GM18508 (cell line): Measurements from ENCODE around the gene LRTM2.

Experiments used
- ATAC-seq: cut with Tn5 transposase; IDR thresholded peaks from one replicate; pipeline ENCODE4 v1.9.1; 2021; ENCODE audit warnings: moderate number of reproducible peaks; ENCODE audit not compliant: insufficient read depth, unreplicated experiment

Gene LRTM2

DNA sequence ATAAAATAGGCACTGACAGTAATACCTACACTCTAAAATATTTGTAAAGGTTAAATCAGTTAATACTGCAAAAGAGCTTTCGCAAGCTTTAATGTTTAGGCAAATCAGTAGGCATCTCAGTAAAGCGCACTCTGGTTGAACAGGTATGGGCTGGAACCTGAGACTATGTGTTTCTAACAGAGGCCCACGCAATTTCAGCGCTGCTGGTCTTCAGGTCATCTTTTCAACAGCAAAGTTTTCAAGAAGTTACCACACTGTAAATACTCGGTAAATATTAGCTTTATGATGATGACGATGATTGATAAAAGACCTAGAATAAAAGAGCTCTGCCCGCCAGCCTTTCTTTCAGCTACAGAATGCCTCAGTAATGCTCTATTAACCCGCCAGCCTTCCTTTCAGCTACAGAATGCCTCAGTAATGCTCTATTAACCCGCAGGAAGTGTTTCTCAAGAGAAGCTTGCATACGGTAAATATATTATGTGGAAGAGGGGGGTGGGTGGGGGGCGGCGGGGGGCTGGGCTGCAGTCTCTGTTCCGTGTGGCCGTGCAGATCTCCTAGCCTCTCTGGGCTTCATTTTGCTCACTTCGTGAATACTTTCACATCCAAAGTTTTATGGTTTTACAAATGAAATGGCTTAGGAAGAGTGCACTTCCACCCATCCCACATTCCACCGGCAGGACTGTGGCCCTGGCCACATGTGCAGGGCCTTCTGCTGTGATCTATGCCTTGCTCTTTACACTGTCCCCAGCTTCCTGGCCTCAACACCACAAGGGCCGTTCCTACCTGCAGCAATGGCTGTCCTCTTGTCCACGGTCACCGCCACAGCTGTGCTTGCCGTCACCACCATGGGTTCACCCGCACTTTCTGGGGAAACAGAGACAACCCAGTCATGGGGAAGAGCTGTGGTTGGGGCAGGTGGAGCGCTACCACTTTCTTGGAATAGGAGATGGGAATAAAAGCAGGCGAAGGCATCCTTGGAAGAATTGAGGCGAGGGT, 19.9 kb downstream of the LRTM2 start:
- no peak for ATAC-seq

DNA sequence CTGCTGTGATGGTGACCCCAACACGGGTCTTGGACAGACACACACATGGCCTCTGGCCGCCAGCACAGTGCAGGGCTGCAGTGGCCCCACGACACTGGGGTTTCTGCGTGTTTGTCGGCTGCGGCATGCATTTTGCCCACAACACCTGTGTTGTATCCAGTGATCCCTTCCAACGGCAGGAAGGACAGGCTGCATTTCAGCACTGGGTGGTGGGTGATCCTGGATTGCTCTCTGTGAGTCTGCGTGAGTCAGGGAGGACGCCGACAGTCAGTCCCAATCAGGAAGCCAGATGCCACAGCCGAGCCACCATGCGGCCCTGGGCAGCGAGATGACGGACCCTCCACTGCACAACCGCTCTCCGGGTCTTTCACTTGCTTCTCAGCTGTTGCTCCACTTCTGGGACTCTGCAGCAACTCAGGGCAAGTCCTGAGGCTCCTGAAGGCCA, 20.6 kb downstream of the LRTM2 start:
- ATAC-seq: no peak

DNA sequence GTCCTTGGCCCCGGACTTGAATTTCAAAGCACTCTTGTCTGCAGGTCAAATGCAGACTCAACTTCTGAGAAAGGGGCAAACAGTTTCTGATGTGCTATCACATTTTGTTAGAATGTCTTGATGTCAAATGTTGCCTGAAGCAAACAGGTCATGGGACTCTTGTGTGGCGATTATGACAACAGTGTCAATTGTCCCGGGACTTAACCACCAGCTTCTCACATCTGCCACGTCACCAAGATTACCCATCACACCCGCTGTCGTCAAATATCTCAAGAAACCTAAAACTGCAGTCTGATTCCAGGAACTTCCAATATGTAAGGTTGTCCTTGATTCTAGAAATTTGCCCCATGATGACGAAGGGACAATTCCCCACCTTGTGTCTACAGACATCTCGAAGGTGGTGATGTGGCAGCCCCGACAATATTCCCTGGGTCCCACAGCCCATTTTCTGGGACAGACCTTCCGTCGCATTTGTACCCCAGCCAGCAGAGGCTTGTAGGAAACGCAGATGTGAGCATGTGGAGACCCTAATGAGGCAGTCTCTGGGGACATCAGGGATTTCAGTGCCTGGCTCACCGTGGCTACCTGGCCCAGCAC, 21.3 kb downstream of the LRTM2 start:
- ATAC-seq: no peak

DNA sequence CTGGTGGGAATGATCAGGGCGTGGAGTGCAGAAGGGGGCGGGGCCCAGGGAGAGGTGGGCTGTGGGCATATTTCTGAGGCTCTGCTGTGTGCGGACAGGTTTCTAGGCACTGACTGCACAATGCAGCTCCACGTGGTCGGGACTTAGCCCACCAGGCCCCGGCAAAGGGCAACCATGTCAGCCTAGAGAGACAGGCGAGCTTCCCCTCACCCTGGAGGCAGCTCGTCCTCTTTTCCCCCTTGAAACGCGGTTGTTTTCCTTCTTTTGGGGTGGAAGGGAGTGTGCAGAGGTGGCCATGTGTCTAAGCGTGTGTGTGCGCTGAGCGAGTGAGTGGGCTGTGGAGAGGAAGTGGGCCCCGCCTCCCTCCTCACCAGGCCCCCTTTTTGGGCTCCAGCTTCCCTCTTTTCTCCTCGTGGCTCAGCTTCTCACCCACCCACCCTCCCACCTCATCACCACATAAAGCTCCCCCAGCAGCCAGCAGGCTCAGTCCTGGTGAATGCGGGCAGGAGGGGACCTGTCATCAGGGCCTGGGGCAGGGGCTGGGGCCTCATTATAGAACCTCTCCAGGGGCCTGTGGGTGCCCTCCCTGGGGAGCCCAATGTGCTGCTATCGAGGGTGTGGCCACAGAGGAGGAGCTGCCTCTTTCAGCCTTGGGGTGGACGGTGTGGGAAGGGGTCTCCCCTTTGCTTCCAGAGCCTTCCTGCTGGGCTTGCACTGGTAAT, 22.0 kb downstream of the LRTM2 start:
- no peak for ATAC-seq

DNA sequence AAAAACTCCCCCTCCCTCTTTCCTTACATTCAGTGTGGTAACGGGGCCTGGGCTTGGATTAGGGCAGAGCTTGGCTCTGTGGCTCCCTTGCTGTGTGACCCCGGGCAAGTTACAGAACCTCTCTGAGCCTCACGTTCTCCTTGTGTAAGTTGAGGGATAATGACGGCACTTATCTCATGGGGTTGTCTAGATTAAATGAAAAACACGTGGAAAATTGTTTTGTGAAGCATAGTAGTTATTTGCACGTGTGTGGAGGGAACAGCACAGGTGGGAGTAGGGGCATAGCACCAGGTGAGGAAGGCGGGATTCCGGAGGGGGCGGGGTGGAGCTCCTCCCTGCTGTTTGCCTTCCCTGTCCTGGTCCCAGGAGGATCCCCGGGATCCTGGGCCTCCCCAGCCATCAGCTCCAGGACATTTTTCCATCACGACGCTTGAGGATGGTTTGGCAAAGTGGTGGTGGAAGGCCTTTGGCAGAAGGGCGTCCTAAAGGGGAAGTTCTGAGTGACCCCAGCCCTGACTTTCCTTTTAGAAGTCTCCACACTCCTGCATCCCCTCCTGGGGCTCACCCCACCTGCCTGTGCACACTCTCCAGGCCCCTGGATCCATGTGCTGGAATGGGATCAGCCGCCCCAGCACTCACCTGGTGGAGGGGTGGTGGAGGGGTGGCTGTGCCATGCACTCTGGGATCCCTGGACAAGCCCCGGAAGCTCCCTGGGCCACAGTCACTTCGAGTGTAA, 22.7 kb downstream of the LRTM2 start:
- no peak for ATAC-seq

DNA sequence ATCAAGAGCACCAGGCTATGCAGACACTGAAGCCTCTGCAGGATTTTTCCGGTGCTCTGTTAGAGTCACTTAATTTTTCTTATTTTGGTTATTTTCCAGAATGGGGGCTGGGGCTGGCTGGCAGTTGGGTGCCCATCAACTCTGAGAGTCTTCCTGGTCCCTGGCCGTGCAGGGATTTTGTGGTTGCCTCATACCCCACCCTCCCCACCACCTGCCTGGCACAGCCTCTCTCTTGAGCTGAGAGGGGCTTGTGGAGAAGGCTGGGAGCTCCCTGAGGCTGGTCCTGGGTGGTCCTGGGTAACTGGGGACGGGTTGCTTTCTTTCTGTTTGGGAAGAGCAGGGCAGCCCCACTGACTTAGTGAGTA, 23.3 kb downstream of the LRTM2 start:
- ATAC-seq: no peak

DNA sequence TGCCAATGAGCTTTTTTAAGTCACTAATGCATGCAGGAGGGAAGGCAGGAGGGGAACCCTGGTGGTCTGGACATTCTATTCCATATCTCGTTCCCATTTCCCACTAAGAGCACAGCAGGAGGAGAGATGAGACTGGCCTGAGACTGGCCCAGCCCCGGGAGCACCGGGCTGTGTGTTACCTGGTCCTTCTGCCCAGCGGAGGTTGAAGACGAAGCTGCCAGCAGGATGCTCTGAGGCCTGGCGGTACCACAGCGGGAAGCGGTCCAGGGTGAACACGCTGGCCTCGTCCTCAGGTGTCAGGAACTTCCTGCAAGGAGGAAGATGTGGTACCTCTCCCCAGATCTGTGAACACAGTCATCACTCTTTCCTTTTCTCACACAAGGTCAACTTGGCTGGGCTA, 23.9 kb downstream of the LRTM2 start:
- no peak for ATAC-seq

DNA sequence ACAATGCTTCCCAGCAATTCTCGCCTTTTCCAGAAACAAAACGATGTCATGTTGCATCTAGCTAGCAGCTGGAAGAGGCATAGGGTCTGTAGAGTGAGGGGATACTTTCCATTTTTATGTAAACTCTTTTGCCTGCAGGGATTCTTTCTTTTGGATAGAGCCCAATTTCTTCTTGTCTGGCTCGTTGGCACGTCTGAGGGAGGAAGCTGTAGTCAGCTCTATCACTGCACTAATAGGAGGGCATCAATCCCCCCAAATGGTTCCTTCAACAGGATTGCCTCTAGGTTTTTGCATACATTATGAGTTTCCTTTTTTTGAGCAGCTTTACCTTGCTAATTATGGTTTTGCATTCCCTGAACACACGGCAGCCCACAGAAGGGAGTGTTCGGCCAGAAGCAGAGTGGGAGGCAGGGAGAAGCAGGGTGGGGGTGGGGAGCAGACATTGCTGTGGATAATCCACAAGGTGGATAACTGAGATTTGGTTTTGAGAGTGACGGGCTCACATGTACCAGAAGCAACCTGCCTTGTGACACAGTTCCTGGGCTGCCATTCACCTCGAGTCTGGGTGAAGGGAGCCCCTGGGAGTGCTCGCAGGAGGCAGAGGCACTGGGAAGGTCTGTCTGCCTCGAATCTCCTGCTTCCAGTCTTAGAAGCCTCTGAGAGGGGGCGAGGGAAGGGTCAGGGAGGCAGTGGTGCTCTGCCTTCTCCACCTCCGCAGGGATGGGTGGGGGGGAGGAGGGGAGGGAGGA, 24.5 kb downstream of the LRTM2 start:
- no peak for ATAC-seq

DNA sequence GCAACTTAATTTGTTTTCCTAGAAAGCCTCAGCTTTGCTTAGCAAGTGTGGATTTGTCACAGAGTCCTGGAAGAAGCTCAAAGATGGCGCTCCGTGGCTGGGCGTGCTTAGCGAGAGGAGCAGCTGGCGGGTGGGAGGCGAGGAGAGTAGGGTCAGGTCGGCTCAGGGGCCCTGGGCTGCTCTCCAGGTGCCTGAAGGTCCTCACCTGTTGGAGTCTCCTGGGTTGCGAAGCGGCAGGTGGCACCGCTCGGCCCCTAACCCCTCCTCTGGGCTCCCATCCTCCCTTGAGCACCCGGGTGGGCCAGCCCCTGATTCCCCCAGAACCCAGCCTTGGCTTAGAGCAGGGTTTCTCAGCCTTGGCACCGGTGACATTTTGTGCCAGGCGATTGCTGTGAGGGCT, 25.1 kb downstream of the LRTM2 start:
- ATAC-seq: no peak

DNA sequence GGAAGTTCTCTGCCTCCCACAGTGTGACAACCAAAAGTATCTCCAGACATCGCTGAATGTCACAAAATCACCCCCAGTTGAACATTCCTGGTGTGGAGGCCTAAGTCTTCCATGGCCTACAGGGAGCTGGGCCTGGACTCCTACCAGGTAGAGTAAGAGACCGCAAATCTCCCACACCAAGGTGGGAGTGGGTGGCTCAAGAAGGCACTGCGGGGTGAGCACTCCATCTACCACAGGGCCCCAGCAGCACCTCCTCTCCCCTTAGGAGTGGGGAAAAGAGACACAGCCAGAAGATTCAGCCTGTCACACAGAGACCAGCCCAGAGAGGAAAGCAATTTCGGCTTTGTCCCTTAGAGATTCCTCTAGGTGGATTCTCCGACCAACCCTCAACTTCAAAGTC, 25.5 kb downstream of the LRTM2 start:
- ATAC-seq: no peak

DNA sequence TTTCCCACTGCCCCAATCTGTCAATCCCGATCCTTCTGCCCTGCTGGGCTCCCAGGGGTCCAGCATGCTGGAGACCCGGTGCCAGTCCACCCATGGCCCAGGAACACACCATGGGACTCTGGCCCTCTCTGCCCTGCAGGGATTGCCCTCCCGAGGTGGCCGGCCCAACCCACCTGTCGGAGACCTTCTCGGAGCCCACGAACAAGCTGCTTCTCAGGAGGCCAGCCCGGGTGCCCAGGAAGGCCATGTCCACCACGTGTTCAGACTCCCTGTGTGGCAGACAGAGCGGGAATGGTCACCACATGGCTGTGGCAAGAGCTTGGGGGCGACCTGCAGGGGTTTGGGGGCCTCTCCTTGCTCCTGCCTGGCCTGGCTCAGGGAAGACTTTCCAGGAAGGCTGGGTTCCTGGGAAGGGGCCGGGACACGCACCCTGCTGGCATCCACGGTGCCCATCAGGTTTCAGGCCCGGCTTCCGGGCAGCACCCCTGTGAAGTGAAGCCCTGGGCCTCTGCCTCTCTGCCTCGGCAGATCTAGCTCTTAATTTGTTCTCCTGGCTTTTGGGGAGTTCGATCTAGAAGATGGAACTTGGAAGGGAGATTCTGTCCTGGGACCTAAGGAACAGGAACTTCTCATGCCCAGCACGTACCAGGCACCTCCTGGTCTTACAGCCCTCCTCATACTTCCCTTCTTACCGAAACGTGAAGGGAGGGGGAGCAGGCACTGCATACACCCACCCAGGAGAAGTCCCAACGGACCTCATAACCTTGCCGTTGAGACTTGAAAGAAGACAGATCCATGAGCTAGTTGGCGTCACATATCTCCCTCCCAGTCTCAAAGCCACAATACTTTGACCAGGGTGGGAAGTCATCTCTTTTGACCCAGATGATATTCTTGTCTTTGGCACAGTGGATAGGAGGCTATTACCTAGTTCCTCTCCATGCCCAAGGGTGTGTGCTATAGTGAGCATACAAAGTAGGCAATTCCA, 26.3 kb downstream of the LRTM2 start:
- no peak for ATAC-seq

DNA sequence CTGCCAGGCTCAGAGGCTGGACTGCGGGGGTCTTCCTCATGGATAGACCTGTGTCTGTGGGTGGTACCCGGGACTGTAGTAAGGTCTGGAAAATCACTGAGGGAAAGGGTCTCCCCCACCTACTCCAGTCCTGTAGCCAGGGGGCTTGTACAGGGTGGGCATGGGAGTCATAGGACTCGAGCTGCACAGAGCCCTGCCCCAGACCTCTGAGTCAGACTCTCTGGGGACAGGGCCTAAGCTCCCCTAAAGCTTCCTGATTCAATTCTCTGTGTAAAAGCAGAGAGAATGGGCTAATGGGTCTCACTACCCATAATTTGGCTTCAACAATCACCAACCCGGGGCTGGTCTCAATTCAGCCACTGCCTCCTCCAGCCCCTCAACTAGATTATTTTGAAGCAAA, 27.0 kb downstream of the LRTM2 start:
- ATAC-seq: no peak

DNA sequence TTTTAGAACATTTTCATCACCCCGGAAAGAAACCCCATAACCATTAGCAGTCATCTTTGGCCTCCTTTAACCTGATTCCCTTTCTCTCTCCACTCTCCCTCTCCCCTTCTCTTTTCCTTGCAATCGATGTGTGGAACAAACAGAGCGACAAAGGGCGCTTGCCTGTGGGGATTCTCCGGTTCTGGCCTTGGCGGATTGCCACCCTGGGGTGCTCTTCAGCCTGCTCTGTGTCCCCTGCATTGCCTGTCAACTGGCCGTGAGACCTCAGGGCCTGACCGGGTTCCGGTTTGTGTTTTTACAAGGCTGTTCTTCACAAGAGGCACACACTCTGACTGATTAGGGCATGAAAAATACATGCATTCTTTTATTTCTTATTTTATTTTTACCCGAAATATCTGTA, 27.8 kb downstream of the LRTM2 start:
- no peak for ATAC-seq

DNA sequence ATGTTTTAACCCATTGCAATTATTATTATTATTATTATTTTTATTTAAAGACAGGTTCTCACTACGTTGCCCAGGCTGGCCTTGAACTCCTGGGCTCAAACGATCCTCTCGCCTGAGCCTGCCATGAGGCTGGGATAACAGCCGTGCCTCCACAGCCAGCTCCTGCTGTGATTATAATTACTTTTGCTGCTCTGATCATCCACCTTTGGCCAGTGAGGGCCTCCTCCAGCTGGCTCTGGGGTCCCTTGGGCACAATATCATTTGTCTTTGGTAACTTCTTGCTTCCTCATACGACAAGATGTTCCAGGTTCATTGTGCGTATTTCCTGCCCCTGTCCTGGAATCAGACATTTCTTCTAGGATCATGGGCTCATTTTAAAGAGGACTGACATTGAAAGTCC, 28.4 kb downstream of the LRTM2 start:
- no peak for ATAC-seq

DNA sequence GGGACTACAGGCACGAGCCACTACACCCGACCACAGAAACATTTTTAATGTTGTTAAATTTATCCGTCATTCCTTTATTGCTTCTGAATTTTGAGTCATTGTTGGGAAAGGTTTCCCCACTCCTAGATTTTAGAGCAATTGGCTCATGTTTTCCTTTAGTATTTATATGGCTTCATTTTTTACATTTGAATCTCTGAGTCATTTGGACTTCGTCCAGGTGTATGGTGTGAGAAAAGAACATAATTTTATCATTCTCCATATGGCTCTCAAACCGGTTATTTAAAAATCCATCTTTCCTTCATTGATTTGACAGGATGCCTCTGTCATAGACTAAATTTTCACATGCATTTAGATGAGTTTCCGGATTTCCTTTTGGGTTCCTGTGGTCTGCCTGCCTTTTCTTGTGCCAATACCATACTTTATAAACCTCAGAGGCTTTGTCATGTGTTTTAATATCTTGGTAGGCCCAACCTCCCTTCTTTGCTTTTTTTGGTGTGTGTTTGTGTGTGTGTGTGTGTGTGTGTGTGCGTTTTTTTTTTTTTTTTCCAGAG, 30.9 kb downstream of the LRTM2 start:
- no peak for ATAC-seq

DNA sequence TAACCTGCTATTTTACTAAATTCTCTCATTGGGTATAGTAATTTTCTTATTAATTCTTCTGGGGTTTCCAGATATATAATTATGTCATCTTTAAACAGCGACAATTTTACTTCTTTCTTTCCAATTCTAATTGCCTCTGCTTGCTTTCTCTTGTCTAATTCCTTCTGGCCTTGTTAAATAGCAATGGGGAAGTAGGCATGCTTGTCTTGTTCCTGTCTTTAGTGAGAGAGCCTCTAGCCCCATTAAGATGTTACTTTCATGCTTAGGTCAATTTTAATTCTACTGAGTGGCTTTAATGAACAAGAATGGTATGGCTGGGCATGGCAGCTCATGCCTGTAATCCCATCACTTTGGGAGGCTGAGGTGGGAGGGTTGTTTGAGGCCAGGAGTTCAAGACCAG, 31.7 kb downstream of the LRTM2 start:
- no peak for ATAC-seq

DNA sequence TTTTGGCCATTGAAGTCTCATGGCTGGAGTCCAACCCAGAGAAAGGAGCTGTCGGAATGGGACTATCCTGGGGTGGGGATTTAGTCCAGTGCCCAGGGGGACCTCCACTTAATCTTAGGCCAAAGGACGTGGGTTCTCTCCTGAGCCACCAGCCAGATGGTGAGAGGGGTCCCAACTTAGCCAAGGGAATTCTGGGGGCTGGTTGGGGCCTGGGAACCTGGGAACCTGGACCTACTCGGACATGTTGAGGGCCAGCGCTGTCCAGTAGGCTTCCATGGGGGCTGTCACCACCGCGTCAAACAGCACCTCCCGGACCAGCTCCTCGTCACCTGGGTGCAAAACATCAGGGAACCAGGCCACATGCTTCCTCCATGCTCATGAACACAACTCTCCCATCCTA, 33.4 kb downstream of the LRTM2 start:
- no peak for ATAC-seq

DNA sequence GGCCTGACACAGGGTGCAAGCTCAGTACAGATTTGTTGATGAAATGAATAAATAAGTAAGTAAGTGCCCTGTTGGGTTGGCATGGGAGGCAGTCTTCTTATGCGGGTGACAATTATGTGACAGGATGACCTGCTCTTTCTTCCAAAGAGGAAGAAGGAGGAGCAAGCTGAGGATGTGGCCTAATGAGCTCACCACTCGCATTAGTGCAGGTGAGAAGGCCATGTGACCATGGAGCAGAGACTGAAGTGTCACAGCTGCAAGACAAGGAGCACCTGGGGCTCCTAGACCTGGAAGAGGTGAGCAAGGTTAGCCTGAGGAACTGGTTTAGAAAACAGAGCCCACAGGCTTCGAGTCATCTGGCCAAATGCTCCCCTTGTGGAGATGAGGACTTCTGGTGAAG, 34.9 kb downstream of the LRTM2 start:
- ATAC-seq: no peak
